Gastrocnemius medialis (tissue), 4 donors: Measurements from ENCODE around the gene PLEKHG3.

Experiments used
- POLR2A ChIP-seq, 2 donors: fragments of 450-650 bp; IDR thresholded peaks; one replicate each; pipeline ENCODE4 v1.6.1; 2017; ENCODE audit warnings: antibody characterized with exemption in 2 of 2, mild to moderate bottlenecking in 2 of 2, moderate library complexity in 2 of 2
- TF ChIP-seq, protein P1 (sequence below), 5 experiments: fragments of 450-650 bp in 3 of 5; fragments of 200-600 bp in 2 of 5; sonication (generic) in 2 of 5; IDR thresholded peaks in 4 of 5; conservative IDR thresholded peaks in 1 of 5; 1 replicate in 4 of 5; 2 replicates in 1 of 5; pipeline ENCODE4 v1.5.1; 2016 to 2019; ENCODE audit warnings: antibody characterized with exemption in 5 of 5, mild to moderate bottlenecking in 3 of 5, moderate library complexity in 3 of 5

GRCh38 chr14:64713677-64714076 lies 9.5 kb downstream of the PLEKHG3 start:
- TF ChIP-seq, protein P1, sequence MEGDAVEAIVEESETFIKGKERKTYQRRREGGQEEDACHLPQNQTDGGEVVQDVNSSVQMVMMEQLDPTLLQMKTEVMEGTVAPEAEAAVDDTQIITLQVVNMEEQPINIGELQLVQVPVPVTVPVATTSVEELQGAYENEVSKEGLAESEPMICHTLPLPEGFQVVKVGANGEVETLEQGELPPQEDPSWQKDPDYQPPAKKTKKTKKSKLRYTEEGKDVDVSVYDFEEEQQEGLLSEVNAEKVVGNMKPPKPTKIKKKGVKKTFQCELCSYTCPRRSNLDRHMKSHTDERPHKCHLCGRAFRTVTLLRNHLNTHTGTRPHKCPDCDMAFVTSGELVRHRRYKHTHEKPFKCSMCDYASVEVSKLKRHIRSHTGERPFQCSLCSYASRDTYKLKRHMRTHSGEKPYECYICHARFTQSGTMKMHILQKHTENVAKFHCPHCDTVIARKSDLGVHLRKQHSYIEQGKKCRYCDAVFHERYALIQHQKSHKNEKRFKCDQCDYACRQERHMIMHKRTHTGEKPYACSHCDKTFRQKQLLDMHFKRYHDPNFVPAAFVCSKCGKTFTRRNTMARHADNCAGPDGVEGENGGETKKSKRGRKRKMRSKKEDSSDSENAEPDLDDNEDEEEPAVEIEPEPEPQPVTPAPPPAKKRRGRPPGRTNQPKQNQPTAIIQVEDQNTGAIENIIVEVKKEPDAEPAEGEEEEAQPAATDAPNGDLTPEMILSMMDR (IDR thresholded peaks at IDR 0.05 in 4 of 5, conservative IDR thresholded peaks at IDR 0.05 in 1 of 5): no peak
- no peak for TF ChIP-seq POLR2A (IDR thresholded peaks at IDR 0.05)
